ENCODE measurements around the gene LYPD1. TPM values are rescaled to one million over a fixed set of nuclear protein-coding genes. Genes with fewer than 3 reads are reported as not detected.

Gene LYPD1
- total and polyA plus RNA-seq, 2 experiments from 2014 or later, result 1.5 to 4.2 TPM

DNA sequence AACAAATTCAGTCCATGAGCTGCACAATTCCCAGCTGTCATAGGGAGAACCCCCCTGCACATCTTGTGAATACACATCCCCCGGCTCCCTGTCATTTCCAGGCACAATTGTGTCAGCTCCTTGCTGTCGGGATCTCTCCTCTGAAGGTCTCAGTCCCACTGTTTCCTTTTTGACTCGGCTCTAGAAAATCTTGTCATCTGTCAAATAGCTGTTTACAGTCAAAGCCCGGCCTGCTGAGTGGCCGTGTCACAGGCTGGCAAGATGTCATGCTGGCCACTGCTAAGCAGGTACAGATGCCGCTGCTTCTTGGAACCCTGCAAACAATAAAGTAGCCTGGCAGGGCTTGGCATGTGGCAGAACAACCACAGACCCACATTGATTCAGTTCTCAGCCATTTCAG is 61.7 kb downstream of the LYPD1 start:
- Histone ChIP-seq H3F3A (replicated peaks; ENCODE audit: low read depth) (no peaks in the 10 kb centered on the region), H2AFZ (no peak overlapping the region), H3K27ac (ENCODE audit: low read depth) (no peak overlapping the region), H3K27me3 (ENCODE audit: insufficient read depth) (no peaks in the 10 kb centered on the region), H3K36me3 (ENCODE audit: insufficient read depth) (no peaks in the 10 kb centered on the region), H3K79me2 (replicated peaks; ENCODE audit: insufficient read depth) (no peaks in the 10 kb centered on the region), H3K4me2 (no peak overlapping the region), H3K4me3 (no peak overlapping the region), H4K20me1 (replicated peaks; ENCODE audit: insufficient read depth) (no peaks in the 10 kb centered on the region), H3K4me1 (ENCODE audit: insufficient read depth) (peaks cover 6% of the 10 kb centered on the region), H3K9me2 (ENCODE audit: insufficient read depth) (peaks cover 16% of the 10 kb centered on the region; the same call in 1 of the 2 replicates)
- Mint-ChIP-seq H3K9me3 (no peaks in the 10 kb centered on the region), H3K4me1 (peaks cover 27% of the 10 kb centered on the region), H3K27me3 (ENCODE audit: insufficient read depth, low read depth, poor library complexity) (peaks cover 4% of the 10 kb centered on the region), H3K36me3 (ENCODE audit: low read depth) (no peaks in the 10 kb centered on the region), H3K4me3 (no peak overlapping the region), H3K27ac (no peak overlapping the region)
- DNase-seq (ENCODE audit: low spot score) (no peak), ATAC-seq (no peak)
- TF ChIP-seq, protein P1, sequence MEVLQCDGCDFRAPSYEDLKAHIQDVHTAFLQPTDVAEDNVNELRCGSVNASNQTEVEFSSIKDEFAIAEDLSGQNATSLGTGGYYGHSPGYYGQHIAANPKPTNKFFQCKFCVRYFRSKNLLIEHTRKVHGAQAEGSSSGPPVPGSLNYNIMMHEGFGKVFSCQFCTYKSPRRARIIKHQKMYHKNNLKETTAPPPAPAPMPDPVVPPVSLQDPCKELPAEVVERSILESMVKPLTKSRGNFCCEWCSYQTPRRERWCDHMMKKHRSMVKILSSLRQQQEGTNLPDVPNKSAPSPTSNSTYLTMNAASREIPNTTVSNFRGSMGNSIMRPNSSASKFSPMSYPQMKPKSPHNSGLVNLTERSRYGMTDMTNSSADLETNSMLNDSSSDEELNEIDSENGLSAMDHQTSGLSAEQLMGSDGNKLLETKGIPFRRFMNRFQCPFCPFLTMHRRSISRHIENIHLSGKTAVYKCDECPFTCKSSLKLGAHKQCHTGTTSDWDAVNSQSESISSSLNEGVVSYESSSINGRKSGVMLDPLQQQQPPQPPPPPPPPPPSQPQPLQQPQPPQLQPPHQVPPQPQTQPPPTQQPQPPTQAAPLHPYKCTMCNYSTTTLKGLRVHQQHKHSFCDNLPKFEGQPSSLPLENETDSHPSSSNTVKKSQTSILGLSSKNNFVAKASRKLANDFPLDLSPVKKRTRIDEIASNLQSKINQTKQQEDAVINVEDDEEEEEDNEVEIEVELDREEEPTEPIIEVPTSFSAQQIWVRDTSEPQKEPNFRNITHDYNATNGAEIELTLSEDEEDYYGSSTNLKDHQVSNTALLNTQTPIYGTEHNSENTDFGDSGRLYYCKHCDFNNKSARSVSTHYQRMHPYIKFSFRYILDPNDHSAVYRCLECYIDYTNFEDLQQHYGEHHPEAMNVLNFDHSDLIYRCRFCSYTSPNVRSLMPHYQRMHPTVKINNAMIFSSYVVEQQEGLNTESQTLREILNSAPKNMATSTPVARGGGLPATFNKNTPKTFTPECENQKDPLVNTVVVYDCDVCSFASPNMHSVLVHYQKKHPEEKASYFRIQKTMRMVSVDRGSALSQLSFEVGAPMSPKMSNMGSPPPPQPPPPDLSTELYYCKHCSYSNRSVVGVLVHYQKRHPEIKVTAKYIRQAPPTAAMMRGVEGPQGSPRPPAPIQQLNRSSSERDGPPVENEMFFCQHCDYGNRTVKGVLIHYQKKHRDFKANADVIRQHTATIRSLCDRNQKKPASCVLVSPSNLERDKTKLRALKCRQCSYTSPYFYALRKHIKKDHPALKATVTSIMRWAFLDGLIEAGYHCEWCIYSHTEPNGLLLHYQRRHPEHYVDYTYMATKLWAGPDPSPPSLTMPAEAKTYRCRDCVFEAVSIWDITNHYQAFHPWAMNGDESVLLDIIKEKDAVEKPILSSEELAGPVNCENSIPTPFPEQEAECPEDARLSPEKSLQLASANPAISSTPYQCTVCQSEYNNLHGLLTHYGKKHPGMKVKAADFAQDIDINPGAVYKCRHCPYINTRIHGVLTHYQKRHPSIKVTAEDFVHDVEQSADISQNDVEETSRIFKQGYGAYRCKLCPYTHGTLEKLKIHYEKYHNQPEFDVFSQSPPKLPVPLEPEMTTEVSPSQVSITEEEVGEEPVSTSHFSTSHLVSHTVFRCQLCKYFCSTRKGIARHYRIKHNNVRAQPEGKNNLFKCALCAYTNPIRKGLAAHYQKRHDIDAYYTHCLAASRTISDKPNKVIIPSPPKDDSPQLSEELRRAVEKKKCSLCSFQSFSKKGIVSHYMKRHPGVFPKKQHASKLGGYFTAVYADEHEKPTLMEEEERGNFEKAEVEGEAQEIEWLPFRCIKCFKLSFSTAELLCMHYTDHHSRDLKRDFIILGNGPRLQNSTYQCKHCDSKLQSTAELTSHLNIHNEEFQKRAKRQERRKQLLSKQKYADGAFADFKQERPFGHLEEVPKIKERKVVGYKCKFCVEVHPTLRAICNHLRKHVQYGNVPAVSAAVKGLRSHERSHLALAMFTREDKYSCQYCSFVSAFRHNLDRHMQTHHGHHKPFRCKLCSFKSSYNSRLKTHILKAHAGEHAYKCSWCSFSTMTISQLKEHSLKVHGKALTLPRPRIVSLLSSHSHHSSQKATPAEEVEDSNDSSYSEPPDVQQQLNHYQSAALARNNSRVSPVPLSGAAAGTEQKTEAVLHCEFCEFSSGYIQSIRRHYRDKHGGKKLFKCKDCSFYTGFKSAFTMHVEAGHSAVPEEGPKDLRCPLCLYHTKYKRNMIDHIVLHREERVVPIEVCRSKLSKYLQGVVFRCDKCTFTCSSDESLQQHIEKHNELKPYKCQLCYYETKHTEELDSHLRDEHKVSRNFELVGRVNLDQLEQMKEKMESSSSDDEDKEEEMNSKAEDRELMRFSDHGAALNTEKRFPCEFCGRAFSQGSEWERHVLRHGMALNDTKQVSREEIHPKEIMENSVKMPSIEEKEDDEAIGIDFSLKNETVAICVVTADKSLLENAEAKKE (CRISPR knock-in tag; IDR thresholded peaks at IDR 0.05), result no peak
- TF ChIP-seq JUNB (IDR thresholded peaks at IDR 0.05; ENCODE audit: unreplicated experiment) (no peak), EZH2 (IDR thresholded peaks at IDR 0.05; ENCODE audit: low read depth, unreplicated experiment) (no peak), NANOG (IDR thresholded peaks at IDR 0.05; ENCODE audit: borderline replicate concordance) (no peak), STAT1 (IDR thresholded peaks at IDR 0.05; ENCODE audit: unreplicated experiment) (no peak), POLR2AphosphoS5 (IDR thresholded peaks at IDR 0.05; ENCODE audit: low read depth) (no peak), ZNF331 (CRISPR knock-in tag; IDR thresholded peaks at IDR 0.05; ENCODE audit: low read depth) (no peak)
